ENCODE measurements around the gene PSAPL1. TPM values are rescaled to one million over a fixed set of nuclear protein-coding genes. Genes with fewer than 3 reads are reported as not detected.

The PSAPL1 gene
- total and polyA plus RNA-seq, 5 experiments from 2014 or later: not detected

GRCh38 chr4:7467471-7467870 lies 32.7 kb upstream of the PSAPL1 start:
- POLR2A ChIA-PET: no interaction called here

DNA sequence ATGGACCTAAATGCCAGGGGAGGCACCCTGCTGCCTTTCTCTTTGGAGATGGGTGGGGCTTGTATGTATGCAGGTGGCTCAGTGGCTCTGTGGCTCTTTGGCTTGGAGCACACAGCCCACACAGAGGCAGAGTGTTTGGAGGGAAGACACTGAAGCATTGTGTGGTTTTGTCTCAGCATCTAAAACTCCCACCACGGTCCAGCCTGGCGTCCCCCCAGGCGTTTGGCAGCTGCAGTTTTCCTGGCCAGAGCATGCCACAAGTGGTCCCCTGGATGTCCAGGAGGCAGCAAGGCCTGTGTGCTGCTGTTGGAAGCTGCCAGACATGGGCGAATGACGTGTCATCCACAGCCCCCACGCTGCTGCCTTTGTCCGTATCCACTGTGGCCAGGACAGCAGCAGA lies 32.2 kb upstream of the PSAPL1 start:
- Mint-ChIP-seq H3K27me3 (peaks cover under 1 to 23% (median 7%) of the 10 kb centered on the region in 5 donors), H3K9me3 (peaks cover 0 to 8% (median 1%) of the 10 kb centered on the region in 9 donors), H3K4me1 (peaks cover 0 to under 1% (median 0%) of the 10 kb centered on the region in 4 donors), H3K36me3 (no peaks in the 10 kb centered on the region), H3K27ac (no peak overlapping the region), H3K4me3 (no peak overlapping the region)
- ATAC-seq: no peak
- POLR2A ChIA-PET: no interaction called here
- no peak for DNase-seq

More at GRCh38 chr4:7467471-7467870, 32.7 kb upstream of the PSAPL1 start:
- ATAC-seq: no peak
- Mint-ChIP-seq H3K9me3 (peaks cover 0 to 8% (median 1%) of the 10 kb centered on the region in 9 donors), H3K36me3 (no peaks in the 10 kb centered on the region), H3K27me3 (peaks cover 2 to 25% (median 9%) of the 10 kb centered on the region in 5 donors), H3K27ac (no peak overlapping the region), H3K4me3 (no peak overlapping the region), H3K4me1 (peaks cover 0 to 4% (median 0%) of the 10 kb centered on the region in 4 donors)
- DNase-seq: no peak

DNA sequence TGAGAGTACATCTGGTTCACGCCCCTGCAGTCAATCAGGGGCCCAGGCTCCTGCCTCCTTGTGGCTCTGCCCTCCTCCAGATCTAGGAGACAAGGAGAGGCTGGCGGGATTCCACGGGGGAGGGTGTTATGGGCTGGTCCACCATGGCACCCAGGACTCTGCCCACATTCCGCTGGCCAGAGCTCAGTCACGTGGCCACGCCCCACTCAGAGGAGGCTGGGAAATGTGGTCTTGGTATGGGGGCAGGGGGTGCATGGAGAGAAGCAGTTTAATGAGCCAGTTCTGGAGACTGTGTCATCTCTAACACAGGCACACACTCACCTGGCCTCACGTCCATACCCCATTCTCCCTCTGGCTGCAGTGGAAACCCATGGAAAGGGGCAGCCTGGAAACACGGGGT lies 31.5 kb upstream of the PSAPL1 start:
- no peak overlapping the region for H3K27ac Mint-ChIP-seq
- H3K27me3 Mint-ChIP-seq: peaks cover 0 to 23% (median 10%) of the 10 kb centered on the region in 5 donors
- no peak overlapping the region for H3K4me3 Mint-ChIP-seq
- H3K36me3 Mint-ChIP-seq: no peaks in the 10 kb centered on the region
- H3K4me1 Mint-ChIP-seq: no peaks in the 10 kb centered on the region
- DNase-seq (no peak), ATAC-seq (no peak)
- H3K9me3 Mint-ChIP-seq: peaks cover 0 to 8% (median 2%) of the 10 kb centered on the region in 9 donors
- POLR2A ChIA-PET: no interaction called here

GRCh38 chr4:7465017-7465416 lies 30.3 kb upstream of the PSAPL1 start:
- Mint-ChIP-seq H3K4me1 (no peaks in the 10 kb centered on the region), H3K27ac (no peak overlapping the region), H3K36me3 (no peaks in the 10 kb centered on the region), H3K4me3 (no peak overlapping the region), H3K27me3 (peaks cover 0 to 20% (median 9%) of the 10 kb centered on the region in 5 donors), H3K9me3 (peaks cover 0 to 8% (median 2%) of the 10 kb centered on the region in 9 donors)
- no peak for DNase-seq
- ATAC-seq: no peak
- POLR2A ChIA-PET: no interaction called here

- Mint-ChIP-seq H3K9me3 (peaks cover 0 to 8% (median 2%) of the 10 kb centered on the region in 9 donors), H3K36me3 (no peaks in the 10 kb centered on the region), H3K27ac (no peak overlapping the region), H3K4me3 (no peak overlapping the region), H3K27me3 (peaks cover 0 to 19% (median 7%) of the 10 kb centered on the region in 5 donors), H3K4me1 (no peaks in the 10 kb centered on the region)
- POLR2A ChIA-PET: no interaction called here
- DNase-seq (no peak), ATAC-seq (no peak)
Observed at GRCh38 chr4:7464259-7464655, 29.5 kb upstream of the PSAPL1 start.

DNA sequence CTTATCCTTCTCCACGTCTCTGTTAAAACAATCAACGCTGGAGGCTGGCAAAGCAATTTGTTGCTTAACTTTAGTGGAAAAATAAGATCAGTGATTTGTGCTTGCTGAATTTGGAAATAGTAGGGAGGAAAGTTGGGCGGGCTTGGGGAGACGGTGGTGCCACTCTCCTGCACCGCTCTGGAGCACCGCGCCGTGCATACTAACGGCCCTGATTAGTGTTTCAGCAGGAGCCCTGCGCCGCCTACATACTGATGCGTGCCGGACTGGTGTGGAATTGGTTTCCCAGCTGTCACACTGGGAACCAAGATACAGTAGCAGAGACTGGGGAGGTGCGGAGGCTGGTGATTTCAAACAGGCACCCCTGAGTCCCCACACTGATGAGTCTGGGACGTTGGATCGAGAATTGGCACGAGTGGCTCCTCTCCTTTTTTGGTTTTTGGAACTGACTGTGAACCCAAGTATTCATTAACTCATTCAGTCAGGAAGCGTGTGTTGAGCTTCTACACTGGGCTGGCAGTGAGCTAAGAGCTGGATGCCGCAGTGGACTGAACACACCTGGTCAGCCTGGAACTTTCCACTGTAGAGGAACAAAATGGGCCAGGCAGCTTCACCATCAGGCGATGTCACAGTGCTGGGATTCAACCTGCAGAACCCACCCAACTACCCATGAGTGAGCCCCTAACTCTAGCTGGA lies 29.0 kb upstream of the PSAPL1 start:
- no peaks in the 10 kb centered on the region for H3K4me1 Mint-ChIP-seq
- H3K27me3 Mint-ChIP-seq: peaks cover 0 to 19% (median 7%) of the 10 kb centered on the region in 5 donors
- H3K36me3 Mint-ChIP-seq: no peaks in the 10 kb centered on the region
- POLR2A ChIA-PET: no interaction called here
- H3K4me3 Mint-ChIP-seq: no peak overlapping the region
- ATAC-seq (no peak), DNase-seq (no peak)
- H3K9me3 Mint-ChIP-seq: peaks cover 0 to 8% (median 2%) of the 10 kb centered on the region in 9 donors
- H3K27ac Mint-ChIP-seq: no peak overlapping the region

GRCh38 chr4:7462509-7462971 lies 27.8 kb upstream of the PSAPL1 start:
- Mint-ChIP-seq H3K4me3 (no peak overlapping the region), H3K4me1 (no peaks in the 10 kb centered on the region), H3K36me3 (no peaks in the 10 kb centered on the region), H3K9me3 (peaks cover 0 to 6% (median 2%) of the 10 kb centered on the region in 9 donors), H3K27me3 (peaks cover 0 to 19% (median 7%) of the 10 kb centered on the region in 5 donors), H3K27ac (no peak overlapping the region)
- POLR2A ChIA-PET: no interaction called here
- DNase-seq (no peak), ATAC-seq (no peak)

DNA sequence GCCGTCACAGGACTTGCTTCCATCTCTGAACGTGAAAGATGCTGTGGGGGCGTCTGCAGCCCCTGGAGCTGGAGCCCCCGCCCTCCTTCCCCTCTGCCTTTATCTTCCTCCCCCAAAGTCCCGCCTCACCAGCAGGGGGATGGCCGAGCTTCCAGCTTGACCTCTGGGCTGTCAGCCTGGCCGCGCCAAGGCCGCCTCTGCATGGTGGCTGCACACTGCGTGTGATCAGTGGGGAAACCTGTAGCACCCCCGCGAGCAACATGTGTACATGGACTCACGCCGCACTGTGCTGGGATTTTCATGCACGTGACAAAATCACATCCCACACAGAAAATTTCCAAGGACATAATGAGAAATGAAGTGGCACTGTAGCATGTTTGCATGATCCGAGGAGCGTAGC lies 26.5 kb upstream of the PSAPL1 start:
- H3K4me1 Mint-ChIP-seq: no peaks in the 10 kb centered on the region
- POLR2A ChIA-PET: no interaction called here

GRCh38 chr4:7460566-7460965 lies 25.8 kb upstream of the PSAPL1 start:
- POLR2A ChIA-PET: no interaction called here
- peaks cover 0 to 22% (median 7%) of the 10 kb centered on the region in 5 donors for H3K27me3 Mint-ChIP-seq
- no peaks in the 10 kb centered on the region for H3K4me1 Mint-ChIP-seq
- H3K27ac Mint-ChIP-seq: peak overlapping the region in 1 of 10 donors; percentile 49
- H3K36me3 Mint-ChIP-seq: no peaks in the 10 kb centered on the region
- peaks cover 0 to 3% (median 0%) of the 10 kb centered on the region in 9 donors for H3K9me3 Mint-ChIP-seq
- DNase-seq (no peak), ATAC-seq (no peak)
- no peak overlapping the region for H3K4me3 Mint-ChIP-seq

More for the DNA sequence above, 26.5 kb upstream of the PSAPL1 start:
- ATAC-seq (no peak), DNase-seq (no peak)
- Mint-ChIP-seq H3K36me3 (no peaks in the 10 kb centered on the region), H3K4me3 (no peak overlapping the region), H3K27ac (no peak overlapping the region), H3K9me3 (peaks cover 0 to 4% (median 1%) of the 10 kb centered on the region in 9 donors), H3K27me3 (peaks cover 0 to 19% (median 7%) of the 10 kb centered on the region in 5 donors)

DNA sequence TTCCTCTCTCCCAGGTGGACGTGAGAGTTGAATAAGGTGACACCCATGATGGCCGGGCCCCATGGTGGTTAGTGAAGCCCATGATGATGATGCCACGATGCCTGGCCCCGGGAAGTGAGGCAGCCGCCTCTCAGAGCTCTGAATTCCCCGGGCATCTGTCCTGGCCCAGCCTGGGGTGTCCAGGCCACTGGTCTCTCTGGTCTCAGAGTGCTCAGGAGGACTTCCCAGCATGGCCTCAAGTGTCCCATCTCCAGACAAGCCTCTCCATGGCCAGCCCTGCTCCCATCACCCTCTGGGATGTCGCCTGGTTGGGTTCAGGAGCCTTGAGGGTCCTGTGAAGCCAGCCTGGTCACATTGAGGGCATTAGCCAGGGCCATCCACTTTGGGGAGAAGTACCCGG lies 24.7 kb upstream of the PSAPL1 start:
- POLR2A ChIA-PET: no interaction called here
- ATAC-seq: no peak
- Mint-ChIP-seq H3K9me3 (peaks cover 0 to 3% (median 0%) of the 10 kb centered on the region in 9 donors), H3K4me1 (no peaks in the 10 kb centered on the region), H3K36me3 (no peaks in the 10 kb centered on the region), H3K4me3 (no peak overlapping the region), H3K27ac (peak overlapping the region in 1 of 10 donors; percentile 9), H3K27me3 (peaks cover 0 to 28% (median 7%) of the 10 kb centered on the region in 5 donors)
- no peak for DNase-seq

DNA sequence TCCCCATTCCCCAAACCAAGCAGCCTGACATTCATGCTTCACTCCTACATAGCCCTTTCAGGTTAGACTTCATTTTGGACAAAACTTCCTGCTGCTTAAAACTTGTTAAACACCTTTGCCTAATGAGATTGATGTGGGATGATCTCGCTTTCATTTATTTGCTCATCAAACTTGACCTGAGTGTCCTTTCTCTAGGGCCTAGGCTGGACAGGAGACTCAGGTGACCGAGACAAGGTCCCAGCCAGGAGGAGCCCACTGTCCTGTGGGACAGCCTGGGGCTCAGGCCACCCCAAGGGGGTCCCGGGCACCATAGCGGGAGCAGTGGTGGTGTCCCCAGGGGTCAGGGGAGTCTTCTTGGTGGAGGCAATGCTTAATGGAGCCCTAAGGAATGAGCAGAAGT lies 23.7 kb upstream of the PSAPL1 start:
- H3K27ac Mint-ChIP-seq: no peak overlapping the region

DNA sequence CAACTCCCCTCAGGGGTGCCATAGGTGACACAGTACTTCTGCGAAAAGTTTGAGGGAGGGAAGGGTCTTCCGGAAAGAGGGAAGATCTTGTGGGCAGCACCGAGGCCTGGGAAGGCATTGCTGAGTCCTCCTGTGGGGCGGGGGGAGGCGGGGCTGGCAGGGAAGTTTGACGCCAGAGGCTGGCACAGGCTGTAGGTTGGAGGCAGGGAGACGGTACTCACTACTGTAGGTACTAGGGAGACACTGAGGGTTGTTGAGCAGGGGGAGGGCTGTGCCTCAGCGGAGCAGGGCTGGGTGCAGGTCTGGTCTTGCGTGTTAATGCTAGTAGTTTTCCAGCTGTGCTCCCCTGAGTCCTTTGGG lies 23.3 kb upstream of the PSAPL1 start:
- H3K36me3 Mint-ChIP-seq: no peaks in the 10 kb centered on the region
- H3K9me3 Mint-ChIP-seq: peaks cover 0 to 2% (median 0%) of the 10 kb centered on the region in 9 donors
- H3K4me3 Mint-ChIP-seq: no peak overlapping the region
- peaks cover 0 to 28% (median 7%) of the 10 kb centered on the region in 5 donors for H3K27me3 Mint-ChIP-seq
- POLR2A ChIA-PET: no interaction called here
- no peaks in the 10 kb centered on the region for H3K4me1 Mint-ChIP-seq
- ATAC-seq: no peak
- H3K27ac Mint-ChIP-seq: peak overlapping the region in 1 of 10 donors; percentile 53
- no peak for DNase-seq

More for the DNA sequence above, 23.7 kb upstream of the PSAPL1 start:
- Mint-ChIP-seq H3K9me3 (peaks cover 0 to 2% (median 0%) of the 10 kb centered on the region in 9 donors), H3K4me3 (no peak overlapping the region), H3K27me3 (peaks cover 0 to 28% (median 7%) of the 10 kb centered on the region in 5 donors), H3K36me3 (no peaks in the 10 kb centered on the region), H3K4me1 (no peaks in the 10 kb centered on the region)
- no peak for DNase-seq
- POLR2A ChIA-PET: no interaction called here
- no peak for ATAC-seq

DNA sequence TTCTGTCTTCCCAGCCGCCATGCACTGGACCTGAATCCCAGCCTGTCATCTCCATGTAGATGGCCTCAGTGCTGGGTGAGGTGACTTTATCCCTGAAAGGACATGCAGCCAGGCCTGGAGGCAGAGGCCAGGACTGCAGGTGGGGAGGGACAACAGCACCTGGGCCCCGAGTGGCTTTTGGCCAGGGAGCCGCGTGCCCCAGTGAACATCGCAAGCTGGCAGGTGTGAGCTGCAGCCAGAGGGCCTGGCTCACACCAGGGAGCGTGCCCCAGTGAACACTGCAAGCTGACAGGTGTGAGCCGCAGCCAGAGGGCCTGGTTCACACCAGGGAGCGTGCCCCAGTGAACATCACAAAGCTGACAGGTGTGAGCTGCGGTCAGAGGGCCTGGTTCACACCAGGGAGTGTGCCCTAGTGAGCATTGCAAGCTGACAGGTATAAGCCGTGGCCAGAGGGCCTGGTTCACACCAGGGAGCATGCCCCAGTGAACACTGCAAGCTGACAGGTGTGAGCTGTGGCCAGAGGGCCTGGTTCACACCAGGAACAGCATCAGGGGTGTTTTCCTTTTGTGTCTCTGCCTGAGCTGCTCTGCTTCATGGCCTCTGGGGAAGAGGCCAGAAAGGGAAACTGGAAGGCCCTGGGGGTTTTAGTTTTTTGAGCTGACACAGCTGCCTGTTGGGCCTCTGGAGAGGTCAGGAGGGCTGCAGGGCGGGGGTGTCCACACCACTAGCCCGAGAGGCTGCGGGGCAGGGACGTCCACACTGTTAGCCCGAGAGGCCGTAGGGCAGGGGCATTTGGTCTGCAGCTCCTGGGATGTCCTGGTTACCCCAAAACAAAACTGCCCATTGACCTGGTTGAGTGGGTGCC lies 22.7 kb upstream of the PSAPL1 start:
- Mint-ChIP-seq H3K4me1 (no peaks in the 10 kb centered on the region), H3K36me3 (no peaks in the 10 kb centered on the region), H3K27ac (peak overlapping the region in 1 of 10 donors; percentile 53), H3K4me3 (no peak overlapping the region), H3K27me3 (peaks cover 0 to 28% (median 11%) of the 10 kb centered on the region in 5 donors), H3K9me3 (peaks cover 0 to 2% (median 0%) of the 10 kb centered on the region in 9 donors)
- DNase-seq: no peak
- POLR2A ChIA-PET: no interaction called here
- ATAC-seq: no peak

Data from naive thymus-derived CD8-positive, alpha-beta T cell (primary cell).